Progenitor cell of endocrine pancreas (in vitro differentiated cells): ENCODE measurements around the gene DOCK9. TPM values are rescaled to one million over a fixed set of nuclear protein-coding genes. Genes with fewer than 3 reads are reported as not detected.

Source experiments
- DNase-seq: peaks from one replicate; pipeline ENCODE4 v3.0.0; 2021; ENCODE audit warnings: low spot score; ENCODE audit not compliant: unreplicated experiment
- H3K27ac Mint-ChIP-seq: 2 replicates; pipeline ENCODE4 v1.8.0; 2021; ENCODE audit warnings: mild to moderate bottlenecking, moderate library complexity, mixed read lengths
- H3K27me3 Mint-ChIP-seq: 2 replicates; pipeline ENCODE4 v1.8.0; 2021; ENCODE audit warnings: mixed read lengths
- H3K36me3 Mint-ChIP-seq: 2 replicates; pipeline ENCODE4 v1.8.0; 2022; ENCODE audit warnings: mixed read lengths; ENCODE audit not compliant: insufficient read depth
- H3K4me1 Mint-ChIP-seq: 2 replicates; pipeline ENCODE4 v1.8.0; 2021; ENCODE audit warnings: low read depth, mixed read lengths
- H3K4me3 Mint-ChIP-seq: 2 replicates; pipeline ENCODE4 v1.8.0; 2021; ENCODE audit warnings: low read depth, mild to moderate bottlenecking, moderate library complexity, mixed read lengths
- H3K9me3 Mint-ChIP-seq: 2 replicates; pipeline ENCODE4 v1.8.0; 2021; ENCODE audit warnings: low read depth, mixed read lengths
- total RNA-seq: library from RNA; stranded (reverse); gene quantifications from 2 replicates; pipeline ENCODE4 v1.2.1, GENCODE V29; 2021
- TF ChIP-seq, protein P1 (sequence below): fragments of 200-600 bp; sonication (generic); IDR thresholded peaks from one replicate; pipeline ENCODE4 v1.5.0; 2021; ENCODE audit warnings: antibody characterized with exemption, mild to moderate bottlenecking; ENCODE audit not compliant: unreplicated experiment

The DOCK9 gene
- total RNA-seq, 1 donor from 2014 or later, result 35.7 TPM

DNA sequence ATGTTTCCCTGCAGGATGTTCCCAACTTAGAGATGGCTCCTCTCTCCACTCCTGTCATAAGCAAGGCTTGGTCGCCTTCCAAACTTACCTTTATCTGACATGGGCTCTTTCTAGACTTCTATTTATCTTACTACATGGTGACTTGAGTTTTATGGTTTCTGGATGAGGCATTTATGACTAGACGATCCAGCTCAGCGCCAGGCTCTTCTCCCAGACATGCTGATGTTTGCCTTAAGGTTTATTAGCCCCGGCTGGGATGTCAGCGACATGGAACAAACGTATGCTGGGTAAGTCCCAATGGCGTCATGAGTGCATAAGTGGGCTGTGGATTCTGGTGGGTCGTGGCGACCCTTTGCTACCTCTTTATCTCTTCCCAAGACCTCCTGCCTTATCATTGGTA lies 185.5 kb downstream of the DOCK9 start:
- Mint-ChIP-seq H3K4me1 (no peaks in the 10 kb centered on the region), H3K36me3 (peaks cover 7% of the 10 kb centered on the region), H3K9me3 (no peaks in the 10 kb centered on the region), H3K27me3 (peaks cover 8% of the 10 kb centered on the region), H3K4me3 (no peak overlapping the region), H3K27ac (no peak overlapping the region)
- TF ChIP-seq, protein P1, sequence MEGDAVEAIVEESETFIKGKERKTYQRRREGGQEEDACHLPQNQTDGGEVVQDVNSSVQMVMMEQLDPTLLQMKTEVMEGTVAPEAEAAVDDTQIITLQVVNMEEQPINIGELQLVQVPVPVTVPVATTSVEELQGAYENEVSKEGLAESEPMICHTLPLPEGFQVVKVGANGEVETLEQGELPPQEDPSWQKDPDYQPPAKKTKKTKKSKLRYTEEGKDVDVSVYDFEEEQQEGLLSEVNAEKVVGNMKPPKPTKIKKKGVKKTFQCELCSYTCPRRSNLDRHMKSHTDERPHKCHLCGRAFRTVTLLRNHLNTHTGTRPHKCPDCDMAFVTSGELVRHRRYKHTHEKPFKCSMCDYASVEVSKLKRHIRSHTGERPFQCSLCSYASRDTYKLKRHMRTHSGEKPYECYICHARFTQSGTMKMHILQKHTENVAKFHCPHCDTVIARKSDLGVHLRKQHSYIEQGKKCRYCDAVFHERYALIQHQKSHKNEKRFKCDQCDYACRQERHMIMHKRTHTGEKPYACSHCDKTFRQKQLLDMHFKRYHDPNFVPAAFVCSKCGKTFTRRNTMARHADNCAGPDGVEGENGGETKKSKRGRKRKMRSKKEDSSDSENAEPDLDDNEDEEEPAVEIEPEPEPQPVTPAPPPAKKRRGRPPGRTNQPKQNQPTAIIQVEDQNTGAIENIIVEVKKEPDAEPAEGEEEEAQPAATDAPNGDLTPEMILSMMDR, result no peak
- no peak for DNase-seq

DNA sequence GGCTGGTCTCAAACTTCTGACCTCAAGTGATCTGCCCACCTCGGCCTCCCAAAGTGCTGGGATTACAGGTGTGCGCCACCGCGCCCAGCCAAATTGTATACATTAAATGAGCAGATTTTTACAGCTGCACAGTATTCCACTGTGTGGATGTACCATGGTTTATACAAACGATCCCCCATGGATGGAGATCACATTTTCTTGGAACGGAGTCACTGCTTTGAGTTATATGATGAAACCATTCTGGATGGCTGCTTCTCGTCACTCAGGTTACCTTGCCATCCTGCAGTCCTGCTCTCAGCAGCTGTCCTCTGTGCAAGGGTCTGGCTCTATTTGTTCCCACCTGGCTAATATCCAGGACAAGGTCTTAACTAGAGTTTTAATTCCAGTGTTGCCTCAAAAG lies 186.3 kb downstream of the DOCK9 start:
- H3K4me3 Mint-ChIP-seq, result no peak overlapping the region

DNA sequence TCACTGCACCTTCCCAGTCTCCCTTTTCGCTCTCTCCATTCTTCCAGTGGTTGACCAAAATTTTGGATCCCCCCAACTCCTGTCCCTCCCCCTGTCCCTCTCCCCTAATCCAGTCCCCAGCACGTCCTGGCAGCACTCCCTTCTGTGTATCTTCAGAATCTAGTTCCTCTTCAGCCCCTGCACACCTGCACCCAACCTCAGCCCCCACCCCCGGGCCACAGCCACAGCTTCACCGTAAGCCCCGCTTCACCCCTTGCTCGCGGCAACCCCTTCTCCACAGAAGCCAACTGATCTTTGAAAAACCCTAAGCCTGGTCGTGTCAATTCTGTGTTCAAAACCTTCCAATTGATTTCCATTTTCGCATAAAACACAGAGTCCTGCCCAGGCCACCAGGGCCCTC lies 189.9 kb downstream of the DOCK9 start:
- H3K27me3 Mint-ChIP-seq, result peaks cover 15% of the 10 kb centered on the region
- H3K9me3 Mint-ChIP-seq, result no peaks in the 10 kb centered on the region
- no peaks in the 10 kb centered on the region for H3K4me1 Mint-ChIP-seq
- no peaks in the 10 kb centered on the region for H3K36me3 Mint-ChIP-seq
- H3K4me3 Mint-ChIP-seq, result no peak overlapping the region
- no peak overlapping the region for H3K27ac Mint-ChIP-seq
- DNase-seq, result no peak
- TF ChIP-seq, protein P1, result no peak

More for the DNA sequence above, 186.3 kb downstream of the DOCK9 start:
- no peak overlapping the region for H3K27ac Mint-ChIP-seq
- TF ChIP-seq, protein P1, result no peak
- no peak for DNase-seq
- H3K4me1 Mint-ChIP-seq, result no peaks in the 10 kb centered on the region
- H3K27me3 Mint-ChIP-seq, result peaks cover 15% of the 10 kb centered on the region
- H3K9me3 Mint-ChIP-seq, result no peaks in the 10 kb centered on the region
- H3K36me3 Mint-ChIP-seq, result peaks cover 7% of the 10 kb centered on the region

DNA sequence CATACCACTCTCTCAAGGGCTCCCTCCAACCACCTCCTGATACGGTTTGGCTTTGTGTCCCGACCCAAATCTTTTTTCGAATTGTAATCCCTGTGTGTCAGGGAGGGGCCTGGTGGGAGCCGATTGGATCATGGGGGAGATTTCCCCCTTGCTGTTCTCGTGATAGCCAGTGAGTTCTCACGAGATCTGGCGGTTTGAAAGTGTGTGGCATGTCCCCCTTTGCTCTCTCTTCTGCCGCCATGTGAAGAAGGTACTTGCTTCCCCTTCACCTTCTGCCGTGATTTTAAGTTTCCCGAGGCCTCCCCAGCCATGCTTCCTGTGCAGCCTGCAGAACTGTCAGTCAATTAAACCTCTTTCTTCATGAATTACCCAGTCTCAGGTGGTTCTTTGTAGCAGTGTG lies 190.7 kb downstream of the DOCK9 start:
- no peaks in the 10 kb centered on the region for H3K9me3 Mint-ChIP-seq
- no peaks in the 10 kb centered on the region for H3K4me1 Mint-ChIP-seq
- DNase-seq, result no peak
- no peak overlapping the region for H3K27ac Mint-ChIP-seq
- peaks cover 15% of the 10 kb centered on the region for H3K27me3 Mint-ChIP-seq
- TF ChIP-seq, protein P1, result no peak
- no peak overlapping the region for H3K4me3 Mint-ChIP-seq
- no peaks in the 10 kb centered on the region for H3K36me3 Mint-ChIP-seq

DNA sequence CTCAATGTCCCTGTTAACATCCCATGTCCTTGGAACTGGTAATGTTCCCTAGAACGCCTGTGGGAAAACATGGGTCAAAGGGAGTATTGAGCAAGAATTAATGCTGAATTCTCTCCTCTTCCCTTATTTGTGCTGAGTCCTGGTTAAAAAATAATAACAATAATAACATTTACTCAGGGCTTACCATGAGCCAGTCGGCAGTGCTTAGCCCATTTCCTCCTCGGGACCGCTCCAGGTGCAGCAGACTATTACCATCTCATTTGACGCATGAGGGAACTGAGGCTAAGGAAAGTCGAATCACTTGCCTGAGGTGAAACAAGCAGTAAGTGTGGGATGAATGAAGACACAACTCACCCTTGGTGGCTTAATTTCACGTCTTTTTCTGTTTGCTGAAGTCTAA lies 191.8 kb downstream of the DOCK9 start:
- Mint-ChIP-seq H3K27ac (no peak overlapping the region), H3K4me3 (no peak overlapping the region), H3K27me3 (peaks cover 18% of the 10 kb centered on the region), H3K4me1 (no peaks in the 10 kb centered on the region), H3K9me3 (no peaks in the 10 kb centered on the region), H3K36me3 (no peaks in the 10 kb centered on the region)
- no peak for DNase-seq
- TF ChIP-seq, protein P1, result no peak
